Brain microvascular endothelial cell (primary cell): ENCODE results near the gene NUDT7.

Experiments
- DNase-seq: peaks from one replicate; pipeline ENCODE4 v3.0.0-alpha.2; 2020
- H3K27ac ChIP-seq: fragments of 250-450 bp; sonication (Bioruptor Pico); 2 replicates; pipeline ENCODE4 v1.5.1; 2020; ENCODE audit warnings: mild to moderate bottlenecking, moderate library complexity
- H3K27me3 ChIP-seq: fragments of 250-450 bp; sonication (Bioruptor Pico); replicated peaks from 2 replicates; pipeline ENCODE4 v1.5.1; 2020; ENCODE audit warnings: mild to moderate bottlenecking
- H3K36me3 ChIP-seq: fragments of 250-450 bp; sonication (Bioruptor Pico); replicated peaks from 2 replicates; pipeline ENCODE4 v1.5.1; 2020; ENCODE audit warnings: mild to moderate bottlenecking
- H3K4me3 ChIP-seq: 2 replicates; pipeline ENCODE4 v1.5.1; 2011; ENCODE audit warnings: low read depth, mild to moderate bottlenecking, control low read depth, low read length, moderate library complexity
- in situ Hi-C: cut with HindIII; loops from 2 replicates; pipeline ENCODE4 v1.10.0; 2017; ENCODE audit warnings: low sequenced_read_pairs, low pct_ligation_motif_present
- TF ChIP-seq, protein P1 (sequence below): IDR thresholded peaks from 2 replicates; pipeline ENCODE4 v1.5.1; 2011; ENCODE audit warnings: low read depth, mild to moderate bottlenecking, moderate library complexity, low read length, control low read depth, inconsistent platforms; ENCODE audit errors: missing control alignments

The NUDT7 gene

DNA sequence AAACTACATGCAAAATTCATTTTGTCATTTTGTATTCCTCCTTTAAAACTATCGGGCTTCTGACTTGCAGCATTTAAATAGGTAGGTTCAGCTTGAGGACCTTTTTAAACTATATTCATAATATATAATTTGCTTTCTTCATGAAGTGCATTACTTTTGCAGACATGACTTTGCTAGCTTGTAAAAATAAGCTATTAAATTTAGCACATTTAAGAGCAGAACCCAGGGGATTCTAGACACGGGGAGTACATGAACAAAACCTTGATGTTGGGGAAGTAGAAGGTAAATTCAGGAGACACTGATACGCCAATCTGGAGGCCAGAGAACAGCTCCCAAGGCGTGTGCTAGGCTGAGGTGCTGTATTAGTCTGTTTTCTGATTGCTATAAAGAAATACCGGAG is 32.3 kb upstream of the NUDT7 start:
- Histone ChIP-seq H3K36me3 (no peaks in the 10 kb centered on the region), H3K4me3 (no peak overlapping the region), H3K27me3 (no peaks in the 10 kb centered on the region), H3K27ac (no peak overlapping the region)
- DNase-seq, result no peak
- in situ Hi-C loops, result loop anchor here (25.0 kb wide), 1 partner anchor 272 kb away; no protein-coding TSS in a partner anchor
- TF ChIP-seq, protein P1, sequence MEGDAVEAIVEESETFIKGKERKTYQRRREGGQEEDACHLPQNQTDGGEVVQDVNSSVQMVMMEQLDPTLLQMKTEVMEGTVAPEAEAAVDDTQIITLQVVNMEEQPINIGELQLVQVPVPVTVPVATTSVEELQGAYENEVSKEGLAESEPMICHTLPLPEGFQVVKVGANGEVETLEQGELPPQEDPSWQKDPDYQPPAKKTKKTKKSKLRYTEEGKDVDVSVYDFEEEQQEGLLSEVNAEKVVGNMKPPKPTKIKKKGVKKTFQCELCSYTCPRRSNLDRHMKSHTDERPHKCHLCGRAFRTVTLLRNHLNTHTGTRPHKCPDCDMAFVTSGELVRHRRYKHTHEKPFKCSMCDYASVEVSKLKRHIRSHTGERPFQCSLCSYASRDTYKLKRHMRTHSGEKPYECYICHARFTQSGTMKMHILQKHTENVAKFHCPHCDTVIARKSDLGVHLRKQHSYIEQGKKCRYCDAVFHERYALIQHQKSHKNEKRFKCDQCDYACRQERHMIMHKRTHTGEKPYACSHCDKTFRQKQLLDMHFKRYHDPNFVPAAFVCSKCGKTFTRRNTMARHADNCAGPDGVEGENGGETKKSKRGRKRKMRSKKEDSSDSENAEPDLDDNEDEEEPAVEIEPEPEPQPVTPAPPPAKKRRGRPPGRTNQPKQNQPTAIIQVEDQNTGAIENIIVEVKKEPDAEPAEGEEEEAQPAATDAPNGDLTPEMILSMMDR, result no peak

DNA sequence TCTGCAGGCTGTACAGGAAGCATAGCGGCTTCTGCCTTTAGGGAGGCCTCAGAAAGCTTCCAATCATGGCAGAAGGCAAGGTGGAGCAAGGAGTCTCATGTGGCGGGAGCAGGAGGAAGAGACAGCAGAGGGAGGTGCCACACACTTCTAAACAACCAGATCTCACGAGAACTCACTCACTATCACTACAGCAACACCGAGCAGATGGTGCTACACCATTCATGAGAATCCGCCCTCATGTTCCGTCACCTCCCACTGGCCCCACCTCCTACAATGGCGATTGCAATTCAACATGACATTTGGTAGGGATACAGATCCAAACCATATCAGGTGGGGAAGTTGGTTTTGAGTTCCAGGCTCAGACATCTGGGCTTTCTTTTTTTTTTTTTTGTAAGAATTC is 31.9 kb upstream of the NUDT7 start:
- H3K4me3 ChIP-seq, result no peak overlapping the region
- no peak overlapping the region for H3K27ac ChIP-seq
- in situ Hi-C loops, result loop anchor here (25.0 kb wide), 1 partner anchor 272 kb away; no protein-coding TSS in a partner anchor
- H3K27me3 ChIP-seq, result no peaks in the 10 kb centered on the region
- no peaks in the 10 kb centered on the region for H3K36me3 ChIP-seq
- DNase-seq, result no peak
- TF ChIP-seq, protein P1, result no peak

DNA sequence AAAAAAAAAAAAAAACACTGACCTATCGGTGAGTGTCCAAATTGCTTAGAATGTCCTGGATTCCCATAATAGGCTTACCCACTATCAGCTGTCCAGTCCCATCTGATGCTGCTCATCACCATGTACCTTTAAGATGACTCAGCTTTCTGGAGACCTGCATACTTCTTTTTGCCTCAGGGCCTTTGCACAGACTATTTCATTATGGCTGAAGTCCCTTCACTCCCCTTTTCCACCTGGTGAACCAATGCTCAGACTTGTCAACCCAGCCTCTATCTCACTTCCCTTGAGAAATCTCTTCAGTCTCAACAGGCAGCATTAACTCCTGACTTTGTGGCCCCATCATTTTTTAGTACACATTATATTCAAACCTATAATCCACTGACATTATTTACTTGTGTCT is 29.7 kb upstream of the NUDT7 start:
- DNase-seq, result no peak
- H3K36me3 ChIP-seq, result no peaks in the 10 kb centered on the region
- no peaks in the 10 kb centered on the region for H3K27me3 ChIP-seq
- TF ChIP-seq, protein P1, result no peak
- in situ Hi-C loops, result loop anchor here (25.0 kb wide), 1 partner anchor 270 kb away; no protein-coding TSS in a partner anchor
- no peak overlapping the region for H3K27ac ChIP-seq
- H3K4me3 ChIP-seq, result no peak overlapping the region

DNA sequence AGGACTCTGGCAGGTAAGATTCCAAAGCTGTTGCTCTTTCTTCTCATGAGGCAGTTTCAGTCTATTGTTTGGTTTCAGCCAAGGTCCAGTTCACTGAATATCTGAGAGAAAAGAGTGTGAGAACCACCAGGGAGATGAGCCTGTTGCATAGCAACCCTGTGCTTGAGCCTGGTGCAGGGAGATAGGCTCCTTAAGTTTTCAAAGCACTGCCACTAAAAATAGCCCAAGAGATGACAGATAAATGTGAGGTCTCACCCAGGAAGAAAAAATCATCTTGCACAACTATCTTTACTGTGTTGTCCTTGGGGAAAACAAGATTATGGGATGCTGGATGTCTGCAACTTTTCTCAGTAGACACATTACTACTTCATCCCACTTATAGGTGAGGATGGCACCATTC is 26.2 kb upstream of the NUDT7 start:
- H3K36me3 ChIP-seq, result no peaks in the 10 kb centered on the region
- H3K4me3 ChIP-seq, result no peak overlapping the region
- H3K27me3 ChIP-seq, result no peaks in the 10 kb centered on the region
- in situ Hi-C loops, result loop anchor here (25.0 kb wide), 1 partner anchor 266 kb away; no protein-coding TSS in a partner anchor
- no peak overlapping the region for H3K27ac ChIP-seq
- no peak for DNase-seq
- TF ChIP-seq, protein P1, result no peak

DNA sequence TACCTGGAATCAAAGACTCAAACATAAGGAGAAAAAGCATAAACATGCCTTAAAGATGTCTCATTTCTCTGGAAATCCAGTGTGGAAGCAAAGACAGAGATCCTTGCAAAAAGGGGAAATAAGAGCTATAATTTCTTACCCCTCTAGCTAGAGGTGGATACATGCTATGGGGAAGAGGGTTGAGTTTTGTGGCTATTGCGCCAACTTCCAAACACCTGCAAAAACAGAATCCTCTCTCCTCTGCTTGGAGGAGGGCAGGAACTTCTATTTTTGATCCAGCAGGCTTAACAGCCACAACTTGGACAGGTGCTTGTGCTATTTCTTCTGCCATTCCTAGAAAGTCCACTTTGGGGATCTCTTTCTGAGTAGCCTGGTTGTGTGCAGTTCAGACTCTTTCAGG is 21.5 kb upstream of the NUDT7 start:
- TF ChIP-seq, protein P1, result no peak
- Histone ChIP-seq H3K27ac (no peak overlapping the region), H3K27me3 (no peaks in the 10 kb centered on the region), H3K4me3 (no peak overlapping the region), H3K36me3 (no peaks in the 10 kb centered on the region)
- no peak for DNase-seq
- in situ Hi-C loops, result no loop called here

DNA sequence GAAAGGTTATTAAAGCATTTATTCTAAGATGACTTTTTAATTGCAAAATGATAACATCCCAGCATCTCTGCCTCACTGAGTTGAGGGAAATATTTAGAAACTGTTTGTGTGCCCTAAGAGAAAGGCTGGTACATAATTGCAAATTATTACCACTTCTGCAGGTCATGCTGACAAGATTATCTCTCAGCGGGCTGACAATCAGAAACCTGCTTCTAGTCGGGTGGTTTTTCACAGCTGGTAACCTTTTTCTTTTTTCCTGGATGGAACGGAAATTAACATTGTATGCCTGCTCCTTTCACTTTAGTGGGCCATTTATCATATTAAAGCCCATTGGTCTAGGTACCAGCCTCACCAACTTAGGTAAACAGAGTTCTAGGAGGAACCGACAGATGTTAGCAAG is 17.0 kb upstream of the NUDT7 start:
- Histone ChIP-seq H3K27ac (no peak overlapping the region), H3K4me3 (no peak overlapping the region), H3K36me3 (no peaks in the 10 kb centered on the region), H3K27me3 (no peaks in the 10 kb centered on the region)
- TF ChIP-seq, protein P1, result no peak
- in situ Hi-C loops, result no loop called here
- DNase-seq, result no peak
